WTC11 (cell line): ENCODE data around the gene ENO1. TPM values are rescaled to one million over a fixed set of nuclear protein-coding genes. Genes with fewer than 3 reads are reported as not detected.

Source experiments
- ATAC-seq: fragments of 200-7000 bp; cut with Tn5 transposase; 2 replicates; pipeline ENCODE4 v1.10.0; 2021; ENCODE audit warnings: mild to moderate bottlenecking, moderate library complexity
- CTCF ChIA-PET: fragments of 300-600 bp; sonication (Branson Sonifier 250); formaldehyde crosslinking; loops from one replicate; lab custom pipeline; 2021; ENCODE audit warnings: antibody characterized with exemption; lab: Charles Lee
- POLR2A ChIA-PET: fragments of 350-600 bp; sonication (Branson Sonifier 250); formaldehyde crosslinking; loops from one replicate; lab custom pipeline; 2021; ENCODE audit warnings: antibody characterized with exemption; lab: Charles Lee
- DNase-seq: peaks from one replicate; pipeline ENCODE4 v3.0.0; 2021; ENCODE audit warnings: low spot score
- H3K27ac Mint-ChIP-seq: 2 replicates; pipeline ENCODE4 v1.8.0; 2021; ENCODE audit warnings: mixed read lengths
- H3K27me3 Mint-ChIP-seq: 2 replicates; pipeline ENCODE4 v1.8.0; 2021; ENCODE audit warnings: low read depth, mild to moderate bottlenecking, moderate library complexity, mixed read lengths
- H3K36me3 Mint-ChIP-seq: 2 replicates; pipeline ENCODE4 v1.8.0; 2021; ENCODE audit warnings: mixed read lengths
- H3K4me1 Mint-ChIP-seq: 2 replicates; pipeline ENCODE4 v1.8.0; 2022; ENCODE audit warnings: mixed read lengths
- H3K4me3 Mint-ChIP-seq: 2 replicates; pipeline ENCODE4 v1.8.0; 2021; ENCODE audit warnings: mild to moderate bottlenecking, moderate library complexity, mixed read lengths
- H3K9me3 Mint-ChIP-seq: 2 replicates; pipeline ENCODE4 v1.8.0; 2021; ENCODE audit warnings: mixed read lengths
- ATF1 ChIP-seq: sonication (generic); formaldehyde crosslinking; IDR thresholded peaks from 2 replicates; pipeline ENCODE4 v1.8.1; 2023; ENCODE audit warnings: mild to moderate bottlenecking, moderate library complexity, missing genetic modification reagents
- ATF3 ChIP-seq: sonication (generic); formaldehyde crosslinking; conservative IDR thresholded peaks from 2 replicates; pipeline ENCODE4 v1.8.1; 2022; ENCODE audit warnings: mild to moderate bottlenecking, missing genetic modification reagents
- ATF6 ChIP-seq: sonication (generic); formaldehyde crosslinking; IDR thresholded peaks from 2 replicates; pipeline ENCODE4 v1.8.1; 2023; ENCODE audit warnings: mild to moderate bottlenecking, missing genetic modification reagents
- CDX4 ChIP-seq: fragments of 250-450 bp; sonication (Bioruptor Pico); IDR thresholded peaks from 2 replicates; pipeline ENCODE4 v1.9.0; 2021; ENCODE audit warnings: moderate library complexity, mild to moderate bottlenecking, inconsistent platforms, borderline replicate concordance
- EMX1 ChIP-seq: fragments of 250-450 bp; sonication (Bioruptor Pico); IDR thresholded peaks from 2 replicates; pipeline ENCODE4 v1.8.0; 2021; ENCODE audit warnings: mild to moderate bottlenecking
- ESRRA ChIP-seq: sonication (generic); formaldehyde crosslinking; IDR thresholded peaks from 2 replicates; pipeline ENCODE4 v1.8.1; 2022; ENCODE audit warnings: mild to moderate bottlenecking, missing genetic modification reagents, borderline replicate concordance
- ETV6 ChIP-seq: sonication (generic); formaldehyde crosslinking; IDR thresholded peaks from 2 replicates; pipeline ENCODE4 v1.8.1; 2022; ENCODE audit warnings: mild to moderate bottlenecking, missing genetic modification reagents
- GABPB1 ChIP-seq: sonication (generic); formaldehyde crosslinking; IDR thresholded peaks from 2 replicates; pipeline ENCODE4 v1.8.1; 2023; ENCODE audit warnings: mild to moderate bottlenecking, missing genetic modification reagents
- GTF2I ChIP-seq: fragments of 250-450 bp; sonication (Bioruptor Pico); conservative IDR thresholded peaks from 2 replicates; pipeline ENCODE4 v1.4.0; 2021; ENCODE audit warnings: mild to moderate bottlenecking
- HMGA2 ChIP-seq: fragments of 250-450 bp; sonication (Bioruptor Pico); IDR thresholded peaks from 2 replicates; pipeline ENCODE4 v1.4.0; 2021; ENCODE audit warnings: mild to moderate bottlenecking, moderate library complexity
- IRF2 ChIP-seq: sonication (generic); formaldehyde crosslinking; IDR thresholded peaks from 2 replicates; pipeline ENCODE4 v1.8.0; 2022; ENCODE audit warnings: low read depth, missing genetic modification reagents, borderline replicate concordance
- JUN ChIP-seq: sonication (generic); formaldehyde crosslinking; IDR thresholded peaks from 2 replicates; pipeline ENCODE4 v1.8.0; 2023; ENCODE audit warnings: mild to moderate bottlenecking, missing genetic modification reagents
- MAX ChIP-seq: sonication (generic); formaldehyde crosslinking; IDR thresholded peaks from 2 replicates; pipeline ENCODE4 v1.8.0; 2022; ENCODE audit warnings: mild to moderate bottlenecking, missing genetic modification reagents
- MXD4 ChIP-seq: fragments of 250-450 bp; sonication (Bioruptor Pico); IDR thresholded peaks from 2 replicates; pipeline ENCODE4 v1.8.0; 2021; ENCODE audit warnings: mild to moderate bottlenecking, moderate library complexity, borderline replicate concordance
- MYBL2 ChIP-seq: sonication (generic); formaldehyde crosslinking; IDR thresholded peaks from 2 replicates; pipeline ENCODE4 v1.8.1; 2023; ENCODE audit warnings: mild to moderate bottlenecking, moderate library complexity, missing genetic modification reagents
- NFE2L1 ChIP-seq: sonication (generic); formaldehyde crosslinking; IDR thresholded peaks from 2 replicates; pipeline ENCODE4 v1.8.1; 2023; ENCODE audit warnings: missing genetic modification reagents
- NR3C1 ChIP-seq: sonication (generic); formaldehyde crosslinking; conservative IDR thresholded peaks from 2 replicates; pipeline ENCODE4 v1.8.1; 2023; ENCODE audit warnings: low read depth, mild to moderate bottlenecking, missing genetic modification reagents
- OVOL2 ChIP-seq: fragments of 250-450 bp; sonication (Bioruptor Pico); IDR thresholded peaks from 2 replicates; pipeline ENCODE4 v1.9.0; 2021; ENCODE audit warnings: mild to moderate bottlenecking, borderline replicate concordance
- TEAD4 ChIP-seq: sonication (generic); formaldehyde crosslinking; IDR thresholded peaks from 2 replicates; pipeline ENCODE4 v1.8.0; 2022; ENCODE audit warnings: mild to moderate bottlenecking, missing genetic modification reagents
- ZNF219 ChIP-seq: sonication (generic); formaldehyde crosslinking; IDR thresholded peaks from 2 replicates; pipeline ENCODE4 v1.8.0; 2023; ENCODE audit warnings: missing genetic modification reagents, mild to moderate bottlenecking, borderline replicate concordance
- ZNF232 ChIP-seq: sonication (generic); formaldehyde crosslinking; IDR thresholded peaks from 2 replicates; pipeline ENCODE4 v1.8.0; 2022; ENCODE audit warnings: mild to moderate bottlenecking, missing genetic modification reagents
- ZNF532 ChIP-seq: fragments of 250-450 bp; sonication (Bioruptor Pico); IDR thresholded peaks from 2 replicates; pipeline ENCODE4 v1.9.0; 2021; ENCODE audit warnings: mild to moderate bottlenecking, borderline replicate concordance
- total RNA-seq: library from RNA; stranded (reverse); gene quantifications from 3 replicates; pipeline ENCODE4 v1.2.3, GENCODE V29; 2021

Gene ENO1
- total RNA-seq, 1 experiment from 2014 or later, result 1,978 TPM

GRCh38 chr1:8844501-8845006 lies 33.9 kb downstream of the ENO1 start (continued):
- no peak for TF ChIP-seq TEAD4 (CRISPR knock-in tag)
- TF ChIP-seq ATF1 (CRISPR knock-in tag), result no peak
- TF ChIP-seq NR3C1, result no peak

- Mint-ChIP-seq H3K27me3 (no peaks in the 10 kb centered on the region; the same call in 1 of the 2 replicates), H3K27ac (no peak overlapping the region; the same call in 1 of the 2 replicates), H3K4me3 (no peak overlapping the region), H3K36me3 (peaks cover 2% of the 10 kb centered on the region; the same call in 1 of the 2 replicates)
- DNase-seq (no peak), ATAC-seq (no peak)
- ChIA-PET CTCF (interaction anchor here (0.6 to 5.6 kb wide), 2 partner anchors 7 to 24 kb away, joined by 3 to 44 read pairs; partner anchors contain the start of gene RERE), POLR2A (interaction anchor here (0.6 kb wide), 1 partner anchor 13 kb away, joined by 3 read pairs; no protein-coding TSS in a partner anchor)
- TF ChIP-seq ATF6 (CRISPR knock-in tag), result no peak
- no peak for TF ChIP-seq IRF2
- TF ChIP-seq MAX, result no peak
- TF ChIP-seq EMX1 (CRISPR knock-in tag), result no peak
- TF ChIP-seq HMGA2 (CRISPR knock-in tag), result no peak
- no peak for TF ChIP-seq ZNF219 (CRISPR knock-in tag)
- TF ChIP-seq ATF3, result no peak
- no peak for TF ChIP-seq GABPB1 (CRISPR knock-in tag)
- no peak for TF ChIP-seq CDX4 (CRISPR knock-in tag)
- no peak for TF ChIP-seq MYBL2 (CRISPR knock-in tag)
- TF ChIP-seq ZNF532 (CRISPR knock-in tag), result no peak
- no peak for TF ChIP-seq ESRRA (CRISPR knock-in tag)
- no peak for TF ChIP-seq MXD4 (CRISPR knock-in tag)
- no peak for TF ChIP-seq GTF2I (CRISPR knock-in tag)
- no peak for TF ChIP-seq OVOL2 (CRISPR knock-in tag)
- TF ChIP-seq ZNF232, result no peak
- no peak for TF ChIP-seq ETV6
- no peak for TF ChIP-seq NFE2L1
- no peak for TF ChIP-seq JUN (CRISPR knock-in tag)
- TF ChIP-seq, all 79 proteins: peak for 0
- Mint-ChIP-seq H3K9me3 (peaks cover 9% of the 10 kb centered on the region; the same call in 1 of the 2 replicates), H3K4me1 (0 out of 2 replicates have a peak, but pooled peaks cover 4% of the 10 kb centered on the region)
These were observed 37.1 kb downstream of the ENO1 start for GRCh38 chr1:8841395-8841794.
